Sigmoid colon (tissue), 4 donors: ENCODE data around the gene ACTN1.

ENCODE experiments used
- EP300 ChIP-seq, 4 donors: sonication (generic); formaldehyde crosslinking; IDR thresholded peaks; one replicate each; pipeline ENCODE4 v1.6.1; 2017; ENCODE audit warnings: antibody characterized with exemption in 4 of 4
- POLR2A ChIP-seq, 2 donors: fragments of 450-650 bp; IDR thresholded peaks; one replicate each; pipeline ENCODE4 v1.6.1; 2016; ENCODE audit warnings: antibody characterized with exemption in 2 of 2, mild to moderate bottlenecking in 2 of 2, moderate library complexity in 2 of 2
- TF ChIP-seq, protein P1 (sequence below), 4 experiments: fragments of 450-650 bp in 3 of 4; fragments of 200-600 bp in 1 of 4; IDR thresholded peaks; one replicate each; pipeline ENCODE4 v1.5.1; 2016 to 2019; ENCODE audit warnings: antibody characterized with exemption in 4 of 4, mild to moderate bottlenecking in 3 of 4, moderate library complexity in 2 of 4

DNA sequence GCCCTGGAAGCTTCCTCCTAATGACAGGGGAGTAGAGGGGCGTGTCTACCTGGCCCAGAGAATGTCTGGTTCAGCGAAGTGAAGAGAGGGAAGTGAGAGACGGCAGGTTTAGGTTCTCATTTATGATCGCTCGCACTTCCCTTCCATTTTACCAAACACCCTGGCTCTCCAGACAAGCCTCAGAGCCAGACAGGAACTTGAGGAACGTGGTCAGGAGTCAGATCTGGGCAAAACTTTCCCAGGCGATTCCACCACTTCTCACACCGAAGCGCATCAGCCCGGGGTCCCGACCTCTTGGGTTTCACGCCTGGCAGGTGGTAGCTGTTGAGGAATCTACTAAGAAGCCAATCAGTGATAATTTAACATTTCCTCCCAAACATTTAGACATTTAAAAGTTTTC, 21.3 kb downstream of the ACTN1 start:
- TF ChIP-seq, protein P1, sequence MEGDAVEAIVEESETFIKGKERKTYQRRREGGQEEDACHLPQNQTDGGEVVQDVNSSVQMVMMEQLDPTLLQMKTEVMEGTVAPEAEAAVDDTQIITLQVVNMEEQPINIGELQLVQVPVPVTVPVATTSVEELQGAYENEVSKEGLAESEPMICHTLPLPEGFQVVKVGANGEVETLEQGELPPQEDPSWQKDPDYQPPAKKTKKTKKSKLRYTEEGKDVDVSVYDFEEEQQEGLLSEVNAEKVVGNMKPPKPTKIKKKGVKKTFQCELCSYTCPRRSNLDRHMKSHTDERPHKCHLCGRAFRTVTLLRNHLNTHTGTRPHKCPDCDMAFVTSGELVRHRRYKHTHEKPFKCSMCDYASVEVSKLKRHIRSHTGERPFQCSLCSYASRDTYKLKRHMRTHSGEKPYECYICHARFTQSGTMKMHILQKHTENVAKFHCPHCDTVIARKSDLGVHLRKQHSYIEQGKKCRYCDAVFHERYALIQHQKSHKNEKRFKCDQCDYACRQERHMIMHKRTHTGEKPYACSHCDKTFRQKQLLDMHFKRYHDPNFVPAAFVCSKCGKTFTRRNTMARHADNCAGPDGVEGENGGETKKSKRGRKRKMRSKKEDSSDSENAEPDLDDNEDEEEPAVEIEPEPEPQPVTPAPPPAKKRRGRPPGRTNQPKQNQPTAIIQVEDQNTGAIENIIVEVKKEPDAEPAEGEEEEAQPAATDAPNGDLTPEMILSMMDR (IDR thresholded peaks at IDR 0.05) = no peak
- TF ChIP-seq POLR2A (IDR thresholded peaks at IDR 0.05) (no peak), EP300 (IDR thresholded peaks at IDR 0.05) (no peak)
